MM.1S (cell line): ENCODE data around the gene SLC25A17.

Experiments
- DNase-seq: peaks from one replicate; pipeline ENCODE4 v3.0.0-alpha.2; 2015
- H2AFZ ChIP-seq: fragments of 300-600 bp; sonication (generic); 2 replicates; pipeline ENCODE4 v1.6.0; 2016; ENCODE audit warnings: antibody characterized with exemption, low read length
- H3F3A ChIP-seq: fragments of 300-600 bp; sonication (generic); 2 replicates; pipeline ENCODE4 v1.6.1; 2016; ENCODE audit warnings: mild to moderate bottlenecking, antibody characterized with exemption, low read length, moderate library complexity, mixed read lengths; ENCODE audit not compliant: insufficient read depth
- H3K27ac ChIP-seq: fragments of 300-600 bp; sonication (generic); 2 replicates; pipeline ENCODE4 v1.5.1; 2016; ENCODE audit warnings: mild to moderate bottlenecking, low read length
- H3K27me3 ChIP-seq: fragments of 300-600 bp; sonication (generic); replicated peaks from 2 replicates; pipeline ENCODE4 v1.6.0; 2016; ENCODE audit warnings: low read length; ENCODE audit not compliant: insufficient read depth
- H3K36me3 ChIP-seq: fragments of 300-600 bp; sonication (generic); replicated peaks from 2 replicates; pipeline ENCODE4 v1.6.1; 2016; ENCODE audit warnings: mild to moderate bottlenecking, low read length, mixed read lengths; ENCODE audit not compliant: insufficient read depth
- H3K4me1 ChIP-seq: fragments of 300-600 bp; sonication (generic); 2 replicates; pipeline ENCODE4 v1.6.1; 2016; ENCODE audit warnings: low read length, mixed read lengths
- H3K4me2 ChIP-seq: fragments of 300-600 bp; sonication (generic); 2 replicates; pipeline ENCODE4 v1.6.0; 2016; ENCODE audit warnings: low read depth, low read length
- H3K4me3 ChIP-seq: fragments of 300-600 bp; sonication (generic); 2 replicates; pipeline ENCODE4 v1.5.1; 2016; ENCODE audit warnings: low read length, mixed read lengths
- H3K79me2 ChIP-seq: fragments of 300-600 bp; sonication (generic); 2 replicates; pipeline ENCODE4 v1.6.1; 2016; ENCODE audit warnings: mixed run types, low read length, mixed read lengths
- H3K9ac ChIP-seq: fragments of 300-600 bp; sonication (generic); 2 replicates; pipeline ENCODE4 v1.6.1; 2016; ENCODE audit warnings: low read length, mixed read lengths
- H3K9me2 ChIP-seq: fragments of 300-600 bp; sonication (generic); replicated peaks from 2 replicates; pipeline ENCODE4 v1.6.1; 2016; ENCODE audit warnings: mild to moderate bottlenecking, low read length, mixed read lengths; ENCODE audit not compliant: insufficient read depth
- H3K9me3 ChIP-seq: fragments of 300-600 bp; sonication (generic); replicated peaks from 2 replicates; pipeline ENCODE4 v1.6.1; 2016; ENCODE audit warnings: mild to moderate bottlenecking, low read length, mixed read lengths; ENCODE audit not compliant: insufficient read depth
- H4K20me1 ChIP-seq: fragments of 300-600 bp; sonication (generic); 2 replicates; pipeline ENCODE4 v1.6.1; 2016; ENCODE audit warnings: mild to moderate bottlenecking, low read length, moderate library complexity, mixed read lengths; ENCODE audit not compliant: insufficient read depth
- EZH2 ChIP-seq: fragments of 300-600 bp; sonication (generic); optimal IDR thresholded peaks from 2 replicates; pipeline ENCODE3; 2017; ENCODE audit warnings: low read depth, mild to moderate bottlenecking, antibody characterized with exemption, low read length, mixed read lengths
- EZH2phosphoT487 ChIP-seq: fragments of 300-600 bp; sonication (generic); IDR thresholded peaks from 2 replicates; pipeline ENCODE4 v1.6.1; 2018; ENCODE audit warnings: antibody characterized with exemption, low read length
- TF ChIP-seq, protein P1 (sequence below): fragments of 300-600 bp; sonication (generic); IDR thresholded peaks from 2 replicates; pipeline ENCODE4 v1.5.1; 2016; ENCODE audit warnings: antibody characterized with exemption, low read length, mixed read lengths

SLC25A17 gene

GRCh38 chr22:40746428-40747220 is 72.5 kb downstream of the SLC25A17 start:
- H3K4me3 ChIP-seq, result no peak overlapping the region
- no peaks in the 10 kb centered on the region for H3K27me3 ChIP-seq
- TF ChIP-seq EZH2phosphoT487, result no peak
- TF ChIP-seq EZH2, result no peak
- TF ChIP-seq, protein P1, sequence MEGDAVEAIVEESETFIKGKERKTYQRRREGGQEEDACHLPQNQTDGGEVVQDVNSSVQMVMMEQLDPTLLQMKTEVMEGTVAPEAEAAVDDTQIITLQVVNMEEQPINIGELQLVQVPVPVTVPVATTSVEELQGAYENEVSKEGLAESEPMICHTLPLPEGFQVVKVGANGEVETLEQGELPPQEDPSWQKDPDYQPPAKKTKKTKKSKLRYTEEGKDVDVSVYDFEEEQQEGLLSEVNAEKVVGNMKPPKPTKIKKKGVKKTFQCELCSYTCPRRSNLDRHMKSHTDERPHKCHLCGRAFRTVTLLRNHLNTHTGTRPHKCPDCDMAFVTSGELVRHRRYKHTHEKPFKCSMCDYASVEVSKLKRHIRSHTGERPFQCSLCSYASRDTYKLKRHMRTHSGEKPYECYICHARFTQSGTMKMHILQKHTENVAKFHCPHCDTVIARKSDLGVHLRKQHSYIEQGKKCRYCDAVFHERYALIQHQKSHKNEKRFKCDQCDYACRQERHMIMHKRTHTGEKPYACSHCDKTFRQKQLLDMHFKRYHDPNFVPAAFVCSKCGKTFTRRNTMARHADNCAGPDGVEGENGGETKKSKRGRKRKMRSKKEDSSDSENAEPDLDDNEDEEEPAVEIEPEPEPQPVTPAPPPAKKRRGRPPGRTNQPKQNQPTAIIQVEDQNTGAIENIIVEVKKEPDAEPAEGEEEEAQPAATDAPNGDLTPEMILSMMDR, result no peak
- no peaks in the 10 kb centered on the region for H3F3A ChIP-seq
- H3K79me2 ChIP-seq, result no peaks in the 10 kb centered on the region
- H2AFZ ChIP-seq, result no peak overlapping the region
- H3K36me3 ChIP-seq, result no peaks in the 10 kb centered on the region
- no peaks in the 10 kb centered on the region for H3K9me3 ChIP-seq
- H3K9me2 ChIP-seq, result no peaks in the 10 kb centered on the region
- DNase-seq, result no peak
- no peaks in the 10 kb centered on the region for H3K4me1 ChIP-seq
- H3K9ac ChIP-seq, result no peak overlapping the region
- H3K27ac ChIP-seq, result no peak overlapping the region
- no peaks in the 10 kb centered on the region for H4K20me1 ChIP-seq
- H3K4me2 ChIP-seq, result no peak overlapping the region

DNA sequence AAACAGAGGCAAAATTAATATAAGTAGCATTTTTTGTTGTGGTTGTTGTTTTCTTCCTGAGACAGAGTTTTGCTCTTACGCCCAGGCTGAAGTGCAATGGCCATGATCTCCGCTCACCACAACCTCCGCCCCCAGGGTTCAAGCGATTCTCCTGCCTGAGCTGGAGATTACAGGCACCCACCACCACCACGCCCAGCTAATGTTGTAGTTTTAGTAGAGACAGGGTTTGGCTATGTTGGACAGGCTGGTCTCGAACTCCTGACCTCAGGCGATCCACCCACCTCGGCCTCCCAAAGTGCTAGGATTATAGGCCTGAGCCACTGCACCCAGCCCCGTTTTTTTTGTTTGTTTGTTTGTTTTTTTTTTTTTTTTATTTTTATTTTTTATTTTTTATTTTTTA is 75.4 kb downstream of the SLC25A17 start:
- Histone ChIP-seq H3K27me3 (no peaks in the 10 kb centered on the region), H3K36me3 (no peaks in the 10 kb centered on the region), H3K79me2 (no peaks in the 10 kb centered on the region), H3F3A (no peaks in the 10 kb centered on the region), H2AFZ (no peak overlapping the region), H3K9me2 (no peaks in the 10 kb centered on the region), H4K20me1 (no peaks in the 10 kb centered on the region), H3K27ac (no peak overlapping the region), H3K9ac (no peak overlapping the region), H3K4me2 (no peak overlapping the region), H3K4me1 (no peaks in the 10 kb centered on the region), H3K9me3 (no peaks in the 10 kb centered on the region), H3K4me3 (no peak overlapping the region)
- no peak for DNase-seq
- TF ChIP-seq EZH2 (no peak), EZH2phosphoT487 (no peak)
- TF ChIP-seq, protein P1, result no peak

DNA sequence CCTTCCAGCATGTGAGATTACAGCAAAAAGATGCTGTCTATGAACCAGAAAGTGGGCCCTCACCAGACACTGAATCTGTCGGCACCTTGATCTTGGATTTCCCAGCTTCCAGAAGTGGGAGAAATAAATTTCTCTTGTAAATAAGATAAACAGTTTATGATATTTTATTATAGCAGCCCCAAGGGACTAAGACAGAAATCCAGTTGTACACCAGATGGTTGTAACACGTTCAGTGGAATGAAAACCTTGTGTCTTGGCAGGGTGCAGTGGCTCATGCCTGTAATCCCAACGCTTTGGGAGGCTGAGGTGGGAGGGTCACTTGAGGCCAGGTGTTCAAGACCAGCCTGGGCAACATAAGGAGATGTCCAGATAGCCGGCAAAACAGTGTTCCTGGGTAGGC is 78.0 kb downstream of the SLC25A17 start:
- Histone ChIP-seq H3K9me2 (no peaks in the 10 kb centered on the region), H2AFZ (no peak overlapping the region), H3K4me3 (no peak overlapping the region), H3K4me2 (no peak overlapping the region), H3K27ac (no peak overlapping the region), H3K36me3 (no peaks in the 10 kb centered on the region), H4K20me1 (no peaks in the 10 kb centered on the region), H3K79me2 (no peaks in the 10 kb centered on the region), H3K27me3 (no peaks in the 10 kb centered on the region), H3F3A (no peaks in the 10 kb centered on the region), H3K9ac (no peak overlapping the region), H3K4me1 (no peaks in the 10 kb centered on the region), H3K9me3 (no peaks in the 10 kb centered on the region)
- TF ChIP-seq, protein P1, result no peak
- no peak for TF ChIP-seq EZH2phosphoT487
- TF ChIP-seq EZH2, result no peak
- no peak for DNase-seq
